HG02623 (cell line): ENCODE results near the gene MED12L.

Source experiments
- ATAC-seq: cut with Tn5 transposase; IDR thresholded peaks from one replicate; pipeline ENCODE4 v1.9.1; 2021; ENCODE audit warnings: moderate library complexity; ENCODE audit not compliant: unreplicated experiment

Gene MED12L

DNA sequence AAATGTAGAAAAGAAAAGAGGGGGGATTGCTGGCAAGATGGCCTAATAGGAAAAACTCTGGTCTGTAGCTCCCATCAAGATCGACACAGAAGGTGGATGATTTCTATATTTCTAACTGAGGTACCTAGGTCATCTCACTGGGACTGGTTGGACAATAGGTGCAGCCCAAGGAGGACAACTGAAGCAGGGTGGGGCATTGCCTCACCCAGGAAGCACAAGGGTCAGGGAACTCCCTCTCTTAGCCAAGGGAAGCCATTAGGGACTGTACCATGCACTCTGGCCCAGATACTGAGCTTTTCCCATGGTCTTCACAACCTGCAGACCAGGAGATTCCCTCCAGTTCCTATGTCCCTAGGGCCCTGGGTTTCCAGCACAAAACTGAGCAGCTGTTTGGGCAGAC, 398.0 kb downstream of the MED12L start:
- ATAC-seq, result no peak

DNA sequence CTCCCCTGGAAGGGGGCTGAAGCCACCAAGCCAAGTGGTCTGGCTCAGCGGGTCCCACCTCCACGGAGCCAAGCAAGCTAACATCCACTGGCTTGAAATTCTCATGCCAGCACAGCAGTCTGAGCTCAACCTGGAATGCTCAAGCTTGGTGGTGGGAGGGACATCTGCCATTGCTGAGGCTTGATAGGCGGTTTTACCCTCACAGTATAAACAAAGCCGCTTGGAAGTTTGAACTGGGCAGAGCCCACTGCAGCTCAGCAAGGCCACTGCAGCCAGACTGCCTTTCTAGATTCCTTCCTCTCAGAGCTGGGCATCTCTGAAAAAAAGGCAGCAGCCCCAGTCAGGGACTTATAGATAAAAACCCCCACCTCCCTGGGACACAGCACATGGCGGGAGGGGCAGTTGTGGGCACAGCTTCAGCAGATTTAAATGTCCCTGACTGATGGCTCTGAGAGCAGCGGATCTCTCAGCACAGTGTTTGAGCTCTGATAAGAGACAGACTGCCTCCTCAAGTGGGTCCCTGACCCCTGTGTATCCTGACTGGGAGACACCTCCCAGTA, 398.6 kb downstream of the MED12L start:
- ATAC-seq, result no peak
